ENCODE measurements around the gene FCRL2. TPM values are rescaled to one million over a fixed set of nuclear protein-coding genes. Genes with fewer than 3 reads are reported as not detected.

Gene FCRL2
- total RNA-seq, 6 experiments from 2014 or later: 0.06 to 0.12 (median 0.08) TPM; not detected in 2

- ATAC-seq (no peak), DNase-seq (no peak)
- no peaks in the 10 kb centered on the region for H3K36me3 ChIP-seq
- H3K27me3 ChIP-seq: no peaks in the 10 kb centered on the region
- TF ChIP-seq CTCF (IDR thresholded peaks at IDR 0.05): no peak
- TF ChIP-seq POLR2A (IDR thresholded peaks at IDR 0.05): no peak
- no peak overlapping the region for H3K4me3 ChIP-seq
- WGBS (ENCODE audit: insufficient coverage, low coverage, low lambda C conversion rate, missing lambda C conversion rate): 28% methylated on average over 2 of the region's 2 CpGs
- intact Hi-C loops (cut with DNase I): no loop called here
- H3K4me1 ChIP-seq: no peaks in the 10 kb centered on the region
- no peaks in the 10 kb centered on the region for H3K9me3 ChIP-seq
- H3K27ac ChIP-seq: no peak overlapping the region
These were observed 51.7 kb downstream of the FCRL2 start for GRCh38 chr1:157725221-157725577.

- no peak overlapping the region for H3K4me3 ChIP-seq
- H3K27ac ChIP-seq: no peak overlapping the region
- ATAC-seq (no peak), DNase-seq (no peak)
- H3K9me3 ChIP-seq: no peaks in the 10 kb centered on the region
- no peaks in the 10 kb centered on the region for H3K4me1 ChIP-seq
- H3K27me3 ChIP-seq: no peaks in the 10 kb centered on the region
- H3K36me3 ChIP-seq: no peaks in the 10 kb centered on the region
- TF ChIP-seq POLR2A (IDR thresholded peaks at IDR 0.05) (no peak), CTCF (IDR thresholded peaks at IDR 0.05) (no peak)
- intact Hi-C loops (cut with DNase I): no loop called here
- 67% methylated on average over 2 of the region's 2 CpGs for WGBS (ENCODE audit: insufficient coverage, low coverage, low lambda C conversion rate, missing lambda C conversion rate)
These were observed 52.3 kb downstream of the FCRL2 start for GRCh38 chr1:157724537-157725220.

- Histone ChIP-seq H3K4me1 (no peaks in the 10 kb centered on the region), H3K36me3 (no peaks in the 10 kb centered on the region), H3K4me3 (no peak overlapping the region), H3K27ac (no peak overlapping the region), H3K9me3 (no peaks in the 10 kb centered on the region), H3K27me3 (no peaks in the 10 kb centered on the region)
- TF ChIP-seq CTCF (IDR thresholded peaks at IDR 0.05): no peak
- no peak for TF ChIP-seq POLR2A (IDR thresholded peaks at IDR 0.05)
- intact Hi-C loops (cut with DNase I): no loop called here
- 57% methylated on average over 2 of the region's 2 CpGs for WGBS (ENCODE audit: insufficient coverage, low coverage, low lambda C conversion rate, missing lambda C conversion rate)
- ATAC-seq (no peak), DNase-seq (no peak)
These were observed 53.8 kb downstream of the FCRL2 start for GRCh38 chr1:157723157-157723556.

GRCh38 chr1:157721985-157722384 is 54.9 kb downstream of the FCRL2 start:
- Histone ChIP-seq H3K36me3 (no peaks in the 10 kb centered on the region), H3K4me3 (no peak overlapping the region), H3K4me1 (no peaks in the 10 kb centered on the region), H3K9me3 (no peaks in the 10 kb centered on the region), H3K27ac (no peak overlapping the region), H3K27me3 (no peaks in the 10 kb centered on the region)
- ATAC-seq (no peak), DNase-seq (no peak)
- no peak for TF ChIP-seq CTCF (IDR thresholded peaks at IDR 0.05)
- no peak for TF ChIP-seq POLR2A (IDR thresholded peaks at IDR 0.05)
- intact Hi-C loops (cut with DNase I): no loop called here
- WGBS (ENCODE audit: insufficient coverage, low coverage, low lambda C conversion rate, missing lambda C conversion rate): 60% methylated on average over 1 of the region's 1 CpG

GRCh38 chr1:157715736-157716135 is 61.2 kb downstream of the FCRL2 start:
- DNase-seq: no peak
- TF ChIP-seq POLR2A (IDR thresholded peaks at IDR 0.05) (no peak), CTCF (IDR thresholded peaks at IDR 0.05) (no peak)
- no peaks in the 10 kb centered on the region for H3K27me3 ChIP-seq
- no peaks in the 10 kb centered on the region for H3K4me1 ChIP-seq
- no peak overlapping the region for H3K27ac ChIP-seq
- no peaks in the 10 kb centered on the region for H3K9me3 ChIP-seq
- intact Hi-C loops (cut with DNase I): no loop called here
- ATAC-seq: no peak
- 73% methylated on average over 3 of the region's 5 CpGs for WGBS (ENCODE audit: insufficient coverage, low coverage, low lambda C conversion rate, missing lambda C conversion rate)
- H3K4me3 ChIP-seq: no peak overlapping the region
- H3K36me3 ChIP-seq: no peaks in the 10 kb centered on the region
